Colonic mucosa (tissue), 4 donors: ENCODE results near the gene BZW1. TPM values are rescaled to one million over a fixed set of nuclear protein-coding genes. Genes with fewer than 3 reads are reported as not detected.

Source experiments
- DNase-seq: peaks from one replicate; pipeline ENCODE4 v3.0.0-alpha.2; 2020
- H3K27ac ChIP-seq: fragments of 200-600 bp; one replicate; pipeline ENCODE4 v1.8.0; 2021
- H3K27me3 ChIP-seq: fragments of 200-600 bp; one replicate; pipeline ENCODE4 v1.8.0; 2021
- H3K36me3 ChIP-seq: fragments of 200-600 bp; one replicate; pipeline ENCODE4 v1.8.0; 2021
- H3K4me1 ChIP-seq: fragments of 200-600 bp; one replicate; pipeline ENCODE4 v1.8.0; 2021; ENCODE audit warnings: mild to moderate bottlenecking
- H3K4me3 ChIP-seq: fragments of 200-600 bp; one replicate; pipeline ENCODE4 v1.8.0; 2021
- H3K9ac ChIP-seq, 2 donors: one replicate each; pipeline ENCODE4 v1.7.0; 2013; ENCODE audit warnings: control low read depth in 2 of 2, low read depth in 2 of 2, low read length in 2 of 2
- H3K9me3 ChIP-seq: fragments of 200-600 bp; one replicate; pipeline ENCODE4 v1.8.0; 2021
- intact Hi-C: fragments of 100-400 bp; cut with DNase I; formaldehyde crosslinking; loops from one replicate; pipeline ENCODE4 v1.14.1; 2022
- total RNA-seq, 2 donors: library from RNA; stranded (reverse); fragmentation: NEBNext Ultra II Directional in 1 of 2; extraction: Animal tissue kit (Norgen Biotek cat#: 25700) in 1 of 2; gene quantifications; one replicate each; pipeline ENCODE4 v1.2.1, GENCODE V29; 2021
- TF ChIP-seq, protein P1 (sequence below): fragments of 200-600 bp; IDR thresholded peaks from one replicate; pipeline ENCODE4 v1.8.0; 2022; ENCODE audit warnings: antibody characterized with exemption, mild to moderate bottlenecking
- donor health status: healthy.
- donor health status: DM: no; HTN: no; CAD: no.
- donor health status: DM: no; HTN: no; CAD: no.

The BZW1 gene
- total RNA-seq, 2 donors from 2014 or later, result 253 to 257 TPM

DNA sequence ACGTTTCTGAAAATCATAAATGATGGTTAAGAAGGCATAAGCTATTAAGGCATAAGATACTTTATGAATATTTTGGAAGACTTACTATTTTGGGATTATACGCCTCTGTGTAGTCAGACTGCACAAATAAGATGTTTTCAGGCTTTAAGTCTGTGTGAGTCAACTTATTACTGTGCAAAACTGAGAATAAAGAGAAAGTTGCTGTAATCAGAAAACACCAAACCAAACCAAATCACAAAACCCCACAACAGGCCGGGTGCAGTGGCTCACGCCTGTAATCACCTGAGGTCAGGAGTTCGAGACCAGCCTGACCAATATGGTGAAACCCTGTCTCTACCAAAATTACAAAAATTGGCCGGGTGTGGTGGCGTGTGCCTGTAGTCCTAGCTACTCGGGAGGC lies 45.1 kb downstream of the BZW1 start:
- Histone ChIP-seq H3K9me3 (no peaks in the 10 kb centered on the region), H3K4me3 (no peak overlapping the region), H3K9ac (no peak overlapping the region), H3K36me3 (peaks cover 57% of the 10 kb centered on the region), H3K27me3 (no peaks in the 10 kb centered on the region), H3K4me1 (peaks cover 7% of the 10 kb centered on the region), H3K27ac (no peak overlapping the region)
- intact Hi-C loops, result loop anchor here (2.0 kb wide), 1 partner anchor 44 kb away; no protein-coding TSS in a partner anchor
- DNase-seq, result no peak
- TF ChIP-seq, protein P1, sequence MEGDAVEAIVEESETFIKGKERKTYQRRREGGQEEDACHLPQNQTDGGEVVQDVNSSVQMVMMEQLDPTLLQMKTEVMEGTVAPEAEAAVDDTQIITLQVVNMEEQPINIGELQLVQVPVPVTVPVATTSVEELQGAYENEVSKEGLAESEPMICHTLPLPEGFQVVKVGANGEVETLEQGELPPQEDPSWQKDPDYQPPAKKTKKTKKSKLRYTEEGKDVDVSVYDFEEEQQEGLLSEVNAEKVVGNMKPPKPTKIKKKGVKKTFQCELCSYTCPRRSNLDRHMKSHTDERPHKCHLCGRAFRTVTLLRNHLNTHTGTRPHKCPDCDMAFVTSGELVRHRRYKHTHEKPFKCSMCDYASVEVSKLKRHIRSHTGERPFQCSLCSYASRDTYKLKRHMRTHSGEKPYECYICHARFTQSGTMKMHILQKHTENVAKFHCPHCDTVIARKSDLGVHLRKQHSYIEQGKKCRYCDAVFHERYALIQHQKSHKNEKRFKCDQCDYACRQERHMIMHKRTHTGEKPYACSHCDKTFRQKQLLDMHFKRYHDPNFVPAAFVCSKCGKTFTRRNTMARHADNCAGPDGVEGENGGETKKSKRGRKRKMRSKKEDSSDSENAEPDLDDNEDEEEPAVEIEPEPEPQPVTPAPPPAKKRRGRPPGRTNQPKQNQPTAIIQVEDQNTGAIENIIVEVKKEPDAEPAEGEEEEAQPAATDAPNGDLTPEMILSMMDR, result no peak

DNA sequence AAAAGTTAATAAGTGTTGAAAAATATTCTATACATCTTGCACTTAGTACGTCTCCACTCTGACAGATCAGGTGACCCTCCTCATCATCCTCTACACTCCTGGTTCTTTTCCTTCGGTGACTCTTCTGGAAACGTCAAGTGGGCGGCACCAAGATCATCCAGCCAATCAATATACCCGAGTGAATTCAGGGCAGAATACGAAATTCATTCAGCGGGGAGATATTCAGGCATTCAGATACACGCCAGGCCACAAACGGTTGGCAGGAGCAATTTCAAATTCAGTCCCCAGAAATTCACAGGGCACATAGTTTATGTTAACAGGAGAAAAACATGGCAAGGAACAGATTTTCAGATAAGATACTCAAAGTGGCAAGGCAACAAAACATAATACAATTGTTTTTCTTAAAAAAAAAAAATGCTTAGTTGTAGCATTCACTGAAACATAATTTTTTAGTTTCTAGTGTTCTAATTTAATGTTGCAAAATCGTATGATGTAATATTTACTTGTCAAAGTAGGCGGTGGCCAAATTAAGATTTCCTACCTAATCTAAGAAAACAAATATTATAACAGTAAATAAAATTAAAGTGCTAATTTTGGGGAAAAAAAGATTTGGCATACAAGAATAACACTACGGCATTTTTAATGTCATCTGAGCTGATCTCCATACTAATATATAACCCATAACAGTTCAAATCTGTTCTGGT lies 48.5 kb downstream of the BZW1 start:
- H3K36me3 ChIP-seq, result peaks cover 30% of the 10 kb centered on the region
- H3K4me1 ChIP-seq, result peaks cover 11% of the 10 kb centered on the region
- no peak for DNase-seq
- intact Hi-C loops, result no loop called here
- H3K27ac ChIP-seq, result no peak overlapping the region
- no peaks in the 10 kb centered on the region for H3K9me3 ChIP-seq
- H3K27me3 ChIP-seq, result no peaks in the 10 kb centered on the region
- TF ChIP-seq, protein P1, result no peak
- H3K4me3 ChIP-seq, result peak overlapping the region; percentile 96
- no peak overlapping the region for H3K9ac ChIP-seq

DNA sequence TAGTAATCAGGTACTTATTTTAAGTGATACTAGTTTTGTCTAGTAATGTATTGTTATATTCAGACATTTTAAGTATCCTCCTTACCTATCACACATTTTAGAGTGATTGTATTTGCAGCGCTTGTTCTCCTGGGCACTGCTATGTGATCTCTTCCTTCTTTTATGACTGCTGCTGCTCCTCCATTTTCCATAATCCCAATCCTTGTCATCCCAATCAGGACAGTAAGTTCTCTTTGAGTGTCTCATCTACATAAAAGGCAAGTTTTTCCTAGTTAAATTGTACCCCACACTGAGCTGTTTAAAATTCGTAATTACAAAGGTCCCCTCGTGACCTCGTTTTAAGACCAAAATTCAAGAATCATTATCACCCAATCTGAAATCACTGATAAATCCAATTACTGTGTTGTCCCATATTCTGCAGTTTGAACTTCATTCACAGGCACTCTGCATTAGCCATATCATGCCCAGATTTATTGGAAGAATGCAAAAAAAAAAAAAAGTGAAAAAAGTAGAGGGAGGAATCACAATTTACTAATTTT lies 50.0 kb downstream of the BZW1 start:
- peak overlapping the region; percentile 3 to 61 for H3K9ac ChIP-seq

DNA sequence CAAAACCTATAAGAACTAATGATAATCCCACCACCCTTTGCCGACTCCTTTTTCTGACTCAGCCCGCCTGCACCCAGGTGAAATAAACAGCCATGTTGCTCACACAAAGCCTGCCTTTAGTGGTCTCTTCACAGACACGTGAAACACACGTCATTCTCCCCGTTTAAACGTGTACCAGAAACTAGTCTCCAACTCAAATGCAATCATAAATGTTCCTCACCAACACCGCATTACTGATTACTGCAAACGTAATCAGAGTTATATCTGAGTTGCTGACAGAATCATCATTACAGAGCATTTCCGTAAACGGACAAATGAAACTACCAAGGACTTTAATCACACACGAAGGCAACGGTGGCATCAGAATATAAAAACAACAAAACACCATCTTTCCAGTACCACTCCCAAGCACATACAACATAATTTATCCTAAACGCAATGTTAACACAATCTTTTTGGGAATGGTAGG lies 50.9 kb downstream of the BZW1 start:
- peaks cover 9% of the 10 kb centered on the region for H3K36me3 ChIP-seq
- no peaks in the 10 kb centered on the region for H3K9me3 ChIP-seq
- H3K27ac ChIP-seq, result peak overlapping the region; percentile 100
- peak overlapping the region; percentile 99 to 100 for H3K9ac ChIP-seq
- H3K27me3 ChIP-seq, result no peaks in the 10 kb centered on the region
- TF ChIP-seq, protein P1, result no peak
- DNase-seq, result peak; percentile 54
- peak overlapping the region; percentile 96 for H3K4me3 ChIP-seq
- peaks cover 12% of the 10 kb centered on the region for H3K4me1 ChIP-seq
- intact Hi-C loops, result no loop called here

More for the DNA sequence above, 50.0 kb downstream of the BZW1 start:
- TF ChIP-seq, protein P1, result no peak
- no peaks in the 10 kb centered on the region for H3K27me3 ChIP-seq
- peak overlapping the region; percentile 100 for H3K27ac ChIP-seq
- intact Hi-C loops, result no loop called here
- H3K36me3 ChIP-seq, result peaks cover 17% of the 10 kb centered on the region
- peak overlapping the region; percentile 96 for H3K4me3 ChIP-seq
- H3K4me1 ChIP-seq, result peaks cover 12% of the 10 kb centered on the region
- DNase-seq, result no peak
- H3K9me3 ChIP-seq, result no peaks in the 10 kb centered on the region

DNA sequence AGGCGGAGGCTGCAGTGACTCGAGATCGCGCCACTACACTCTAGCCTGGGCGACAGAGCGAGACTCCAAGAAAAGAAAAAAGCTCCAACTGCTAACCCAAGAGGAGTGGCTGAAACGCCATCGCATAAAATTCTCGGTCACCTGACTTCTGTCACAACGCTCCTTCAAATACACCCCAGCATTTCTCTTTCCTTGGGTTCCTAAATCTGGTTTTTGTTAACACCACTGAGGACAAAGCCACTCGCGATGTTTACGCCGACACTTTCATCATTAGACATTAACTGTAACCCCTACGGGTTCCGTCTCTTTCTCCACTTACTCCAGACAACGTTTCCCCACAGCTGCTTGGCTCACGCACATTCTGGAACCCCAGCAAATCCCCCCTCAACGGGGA lies 52.1 kb downstream of the BZW1 start:
- peak overlapping the region; percentile 100 for H3K27ac ChIP-seq
- peaks cover 9% of the 10 kb centered on the region for H3K36me3 ChIP-seq
- TF ChIP-seq, protein P1, result no peak
- no peaks in the 10 kb centered on the region for H3K9me3 ChIP-seq
- intact Hi-C loops, result no loop called here
- peaks cover 12% of the 10 kb centered on the region for H3K4me1 ChIP-seq
- peak overlapping the region; percentile 96 for H3K4me3 ChIP-seq
- H3K9ac ChIP-seq, result peak overlapping the region; percentile 99 to 100
- DNase-seq, result peak; percentile 33
- H3K27me3 ChIP-seq, result no peaks in the 10 kb centered on the region
